Osteoblast (primary cell): ENCODE measurements around the gene S100A9. TPM values are rescaled to one million over a fixed set of nuclear protein-coding genes. Genes with fewer than 3 reads are reported as not detected.

ENCODE experiments used
- DNase-seq: peaks from one replicate; pipeline ENCODE4 v3.0.0; 2011; ENCODE audit warnings: low spot score, mixed read lengths; ENCODE audit not compliant: insufficient read length; ENCODE audit errors: missing footprints
- H2AFZ ChIP-seq: 2 replicates; pipeline ENCODE4 v1.6.0; 2011; ENCODE audit warnings: mild to moderate bottlenecking, low read length
- H3K27ac ChIP-seq: 2 replicates; pipeline ENCODE4 v1.5.1; 2011; ENCODE audit warnings: mild to moderate bottlenecking, low read depth, low read length, moderate library complexity
- H3K27me3 ChIP-seq: 2 replicates; pipeline ENCODE4 v1.6.0; 2012; ENCODE audit warnings: mild to moderate bottlenecking, control low read depth, inconsistent platforms, low read length, moderate library complexity; ENCODE audit not compliant: insufficient read depth
- H3K36me3 ChIP-seq: 2 replicates; pipeline ENCODE4 v1.5.1; 2011; ENCODE audit warnings: mild to moderate bottlenecking, low read length, control low read depth, moderate library complexity; ENCODE audit not compliant: insufficient read depth
- H3K4me1 ChIP-seq: 2 replicates; pipeline ENCODE4 v1.5.1; 2011; ENCODE audit warnings: mild to moderate bottlenecking, low read length, control low read depth, moderate library complexity; ENCODE audit not compliant: insufficient read depth
- H3K4me2 ChIP-seq: 2 replicates; pipeline ENCODE4 v1.6.0; 2011; ENCODE audit warnings: mild to moderate bottlenecking, low read length; ENCODE audit not compliant: insufficient read depth
- H3K4me3 ChIP-seq: fragments of 200-600 bp; sonication (generic); 3 replicates; pipeline ENCODE4 v1.5.1; 2012; ENCODE audit warnings: mild to moderate bottlenecking, low read length, inconsistent platforms; ENCODE audit not compliant: insufficient read depth
- H3K79me2 ChIP-seq: 2 replicates; pipeline ENCODE4 v1.6.0; 2012; ENCODE audit warnings: mild to moderate bottlenecking, low read length, control low read depth, inconsistent platforms; ENCODE audit not compliant: insufficient read depth
- H3K9me3 ChIP-seq: 2 replicates; pipeline ENCODE4 v1.5.1; 2011; ENCODE audit warnings: low read depth, low read length, control low read depth
- H4K20me1 ChIP-seq: 2 replicates; pipeline ENCODE4 v1.6.0; 2012; ENCODE audit warnings: mild to moderate bottlenecking, low read length, control low read depth; ENCODE audit not compliant: insufficient read depth
- total RNA-seq: library from RNA; depleted of rRNA; stranded (reverse); fragments of >200 nt; gene quantifications from 2 replicates; pipeline ENCODE4 v1.2.3, GENCODE V29; 2012
- TF ChIP-seq, protein P1 (sequence below): IDR thresholded peaks from 2 replicates; pipeline ENCODE4 v1.5.1; 2011; ENCODE audit warnings: mild to moderate bottlenecking, low read depth, low read length, moderate library complexity; ENCODE audit errors: extremely low read depth

S100A9 gene
- total RNA-seq, 1 donor: 0.36 TPM

DNA sequence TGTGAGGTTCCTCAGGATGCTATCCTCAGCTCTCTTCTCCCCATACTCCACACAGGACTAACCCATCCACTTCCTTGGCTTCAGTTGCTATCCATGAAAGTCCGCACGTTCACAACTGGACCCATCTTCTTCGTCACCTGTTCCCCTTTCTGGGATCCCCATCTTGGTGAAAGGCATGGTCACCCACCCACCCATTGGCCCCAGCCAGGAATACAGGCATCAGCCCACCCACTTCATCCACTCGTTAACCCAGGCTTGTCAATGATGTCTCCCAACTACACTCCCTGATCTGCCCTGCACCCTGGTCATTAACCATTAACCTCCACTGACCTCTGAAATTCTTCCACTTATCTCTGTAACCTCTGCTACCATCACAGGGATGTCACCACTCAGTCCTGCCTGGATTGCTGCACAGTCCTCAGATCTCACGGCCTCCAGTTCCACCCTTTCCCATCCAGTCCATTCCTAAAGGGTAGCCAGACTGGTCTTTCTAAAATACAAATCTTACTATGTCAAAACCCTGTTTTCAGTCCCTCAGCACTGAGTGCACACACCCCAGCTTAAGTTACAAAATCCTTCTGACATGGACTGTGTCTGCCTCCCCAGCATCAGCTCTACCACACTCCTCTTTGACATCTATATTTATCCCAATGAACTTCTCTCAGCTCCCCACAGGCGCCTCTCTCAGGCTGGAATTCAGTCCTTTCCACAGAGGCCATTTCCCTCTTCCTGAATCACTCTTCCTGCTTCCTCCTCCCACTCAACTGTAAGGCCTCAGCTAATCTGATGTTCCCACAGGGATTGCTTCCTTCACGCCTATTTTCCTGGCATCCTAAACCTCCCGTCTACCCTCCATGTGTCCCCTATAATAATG is 19.4 kb upstream of the S100A9 start:
- DNase-seq: no peak
- Histone ChIP-seq H3K4me2 (no peak overlapping the region), H3K9me3 (no peaks in the 10 kb centered on the region), H3K36me3 (no peaks in the 10 kb centered on the region), H4K20me1 (no peaks in the 10 kb centered on the region), H3K27ac (no peak overlapping the region), H3K4me3 (no peak overlapping the region), H3K79me2 (no peaks in the 10 kb centered on the region), H3K27me3 (peaks cover 5% of the 10 kb centered on the region), H3K4me1 (no peaks in the 10 kb centered on the region), H2AFZ (no peak overlapping the region)
- TF ChIP-seq, protein P1, sequence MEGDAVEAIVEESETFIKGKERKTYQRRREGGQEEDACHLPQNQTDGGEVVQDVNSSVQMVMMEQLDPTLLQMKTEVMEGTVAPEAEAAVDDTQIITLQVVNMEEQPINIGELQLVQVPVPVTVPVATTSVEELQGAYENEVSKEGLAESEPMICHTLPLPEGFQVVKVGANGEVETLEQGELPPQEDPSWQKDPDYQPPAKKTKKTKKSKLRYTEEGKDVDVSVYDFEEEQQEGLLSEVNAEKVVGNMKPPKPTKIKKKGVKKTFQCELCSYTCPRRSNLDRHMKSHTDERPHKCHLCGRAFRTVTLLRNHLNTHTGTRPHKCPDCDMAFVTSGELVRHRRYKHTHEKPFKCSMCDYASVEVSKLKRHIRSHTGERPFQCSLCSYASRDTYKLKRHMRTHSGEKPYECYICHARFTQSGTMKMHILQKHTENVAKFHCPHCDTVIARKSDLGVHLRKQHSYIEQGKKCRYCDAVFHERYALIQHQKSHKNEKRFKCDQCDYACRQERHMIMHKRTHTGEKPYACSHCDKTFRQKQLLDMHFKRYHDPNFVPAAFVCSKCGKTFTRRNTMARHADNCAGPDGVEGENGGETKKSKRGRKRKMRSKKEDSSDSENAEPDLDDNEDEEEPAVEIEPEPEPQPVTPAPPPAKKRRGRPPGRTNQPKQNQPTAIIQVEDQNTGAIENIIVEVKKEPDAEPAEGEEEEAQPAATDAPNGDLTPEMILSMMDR: no peak

DNA sequence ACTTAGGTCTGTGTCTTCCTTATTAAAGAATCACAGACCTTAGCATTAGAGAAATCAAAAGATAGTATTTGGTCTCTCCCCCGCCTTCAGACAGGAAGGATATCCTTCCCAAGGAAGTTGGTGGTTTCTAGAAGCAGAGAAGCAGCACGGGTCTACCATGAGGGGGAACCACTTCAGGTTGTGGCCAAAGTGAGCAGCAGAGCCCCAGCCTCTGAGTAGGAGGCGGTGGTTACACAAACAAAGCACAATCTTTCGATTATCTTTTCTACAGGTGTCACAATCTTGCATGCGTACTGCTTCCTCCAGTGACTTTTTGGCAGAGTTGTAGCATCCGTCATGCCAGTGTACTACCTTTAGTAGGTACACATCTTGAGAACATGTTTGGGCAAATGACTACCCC is 17.9 kb upstream of the S100A9 start:
- H3K4me1 ChIP-seq: no peaks in the 10 kb centered on the region
- H2AFZ ChIP-seq: no peak overlapping the region
- H3K79me2 ChIP-seq: no peaks in the 10 kb centered on the region
- no peak overlapping the region for H3K4me3 ChIP-seq
- no peak overlapping the region for H3K27ac ChIP-seq
- H3K9me3 ChIP-seq: no peaks in the 10 kb centered on the region
- DNase-seq: no peak
- no peaks in the 10 kb centered on the region for H4K20me1 ChIP-seq
- TF ChIP-seq, protein P1: no peak
- H3K4me2 ChIP-seq: no peak overlapping the region
- H3K36me3 ChIP-seq: no peaks in the 10 kb centered on the region
- H3K27me3 ChIP-seq: peaks cover 5% of the 10 kb centered on the region

DNA sequence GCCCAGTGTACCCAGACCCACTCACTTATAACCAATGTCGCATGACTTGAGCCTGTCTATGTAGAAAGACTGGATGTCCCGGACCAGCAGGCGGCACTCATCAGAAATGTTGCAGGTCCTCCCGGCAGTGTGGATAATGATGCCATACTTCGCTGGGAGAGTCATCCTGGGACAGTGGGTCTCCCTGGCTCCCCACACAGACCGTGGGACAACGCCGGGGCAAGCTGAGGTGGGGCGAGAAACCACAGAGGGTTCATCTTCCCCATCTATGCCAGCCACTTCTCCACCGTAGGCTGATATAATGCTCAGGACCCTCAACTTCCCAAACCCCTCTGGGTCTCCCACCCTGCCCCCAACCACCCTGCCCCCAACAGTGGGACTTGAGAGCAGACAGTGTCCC is 17.3 kb upstream of the S100A9 start:
- H3K27me3 ChIP-seq: peaks cover 5% of the 10 kb centered on the region
- H3K27ac ChIP-seq: no peak overlapping the region
- no peak overlapping the region for H3K4me3 ChIP-seq
- H3K36me3 ChIP-seq: no peaks in the 10 kb centered on the region
- H3K9me3 ChIP-seq: no peaks in the 10 kb centered on the region
- TF ChIP-seq, protein P1: no peak
- H4K20me1 ChIP-seq: no peaks in the 10 kb centered on the region
- no peaks in the 10 kb centered on the region for H3K4me1 ChIP-seq
- H3K79me2 ChIP-seq: no peaks in the 10 kb centered on the region
- DNase-seq: no peak
- no peak overlapping the region for H2AFZ ChIP-seq
- no peak overlapping the region for H3K4me2 ChIP-seq

DNA sequence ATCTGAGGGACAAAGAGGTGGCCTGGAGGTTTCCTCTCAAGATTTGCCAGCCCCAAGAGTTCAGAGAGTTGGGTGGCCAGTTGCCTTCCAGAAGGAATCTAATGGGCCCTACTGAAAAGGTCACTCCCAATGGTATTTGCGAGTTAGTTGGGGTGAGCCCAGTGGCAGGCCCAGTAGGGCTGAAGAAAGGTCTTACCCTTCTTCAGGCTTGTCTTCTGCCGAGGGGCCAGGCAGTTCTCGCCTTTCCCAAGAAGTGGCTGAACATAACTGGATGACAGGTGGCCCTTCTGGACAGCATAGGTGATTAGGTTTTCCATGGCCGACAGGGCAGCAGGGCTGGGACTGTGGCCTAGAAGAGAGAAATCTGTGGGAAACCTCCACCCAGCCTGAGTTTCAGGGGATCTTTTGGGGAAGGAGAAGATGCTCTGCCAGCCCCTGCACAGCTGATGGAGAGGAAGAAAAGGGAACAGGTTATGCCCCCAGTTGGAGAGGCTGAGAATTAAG is 16.2 kb upstream of the S100A9 start:
- Histone ChIP-seq H3K27ac (no peak overlapping the region), H3K9me3 (no peaks in the 10 kb centered on the region), H4K20me1 (no peaks in the 10 kb centered on the region), H3K27me3 (peaks cover 12% of the 10 kb centered on the region), H3K79me2 (no peaks in the 10 kb centered on the region), H3K4me3 (no peak overlapping the region), H3K4me1 (no peaks in the 10 kb centered on the region), H3K36me3 (no peaks in the 10 kb centered on the region), H2AFZ (no peak overlapping the region), H3K4me2 (no peak overlapping the region)
- TF ChIP-seq, protein P1: no peak
- DNase-seq: no peak
